Stimulated activated CD4-positive, alpha-beta T cell treated with anti-CD3 and anti-CD28 coated beads, Interleukin-4, amount 100 ng/mL, for 1 hour (primary cell): ENCODE measurements around the gene KICS2.
"Not testable (repeated sequence)": the region's sequence is repeated elsewhere in the genome, so short reads cannot be mapped to it uniquely, and the experiment has no call there.

ENCODE experiments used
- DNase-seq: peaks from one replicate; pipeline ENCODE4 v3.0.0-alpha.2; 2020

Gene KICS2

GRCh38 chr12:64222009-64222765 lies at the start of gene KICS2:
Gene KICS2 (minus strand): TSS chr12:64222296. CDS start chr12:64222237, 59 bp downstream.
- DNase-seq: peak; percentile 89

GRCh38 chr12:64270411-64270810 lies 48.3 kb upstream of the KICS2 start:
- DNase-seq: no peak

GRCh38 chr12:64269161-64269560 lies 47.1 kb upstream of the KICS2 start:
- DNase-seq: no peak

- no peak for DNase-seq
Measured at GRCh38 chr12:64268409-64268808, 46.3 kb upstream of the KICS2 start.

GRCh38 chr12:64265839-64266238 lies 43.7 kb upstream of the KICS2 start:
- no peak for DNase-seq

GRCh38 chr12:64261813-64262212 lies 39.7 kb upstream of the KICS2 start:
- no peak for DNase-seq

- no peak for DNase-seq
Measured at GRCh38 chr12:64258576-64258975, 36.5 kb upstream of the KICS2 start.

- no peak for DNase-seq
Measured at GRCh38 chr12:64256166-64256800, 34.2 kb upstream of the KICS2 start.

- DNase-seq: no peak
Measured at GRCh38 chr12:64255249-64255648, 33.2 kb upstream of the KICS2 start.

GRCh38 chr12:64253356-64253755 lies 31.3 kb upstream of the KICS2 start:
- DNase-seq: no peak

GRCh38 chr12:64252681-64253080 lies 30.6 kb upstream of the KICS2 start:
- no peak for DNase-seq

GRCh38 chr12:64243809-64244208 lies 21.7 kb upstream of the KICS2 start:
- no peak for DNase-seq

GRCh38 chr12:64240781-64241180 lies 18.7 kb upstream of the KICS2 start:
- DNase-seq: no peak

GRCh38 chr12:64237382-64237781 lies 15.3 kb upstream of the KICS2 start:
- no peak for DNase-seq

GRCh38 chr12:64236549-64236948 lies 14.5 kb upstream of the KICS2 start:
- no peak for DNase-seq

GRCh38 chr12:64232196-64232595 lies 10.1 kb upstream of the KICS2 start:
- no peak for DNase-seq

- no peak for DNase-seq
Measured at GRCh38 chr12:64229796-64230195, 7.7 kb upstream of the KICS2 start.

GRCh38 chr12:64229240-64229639 lies 7.1 kb upstream of the KICS2 start:
- no peak for DNase-seq

GRCh38 chr12:64225626-64226025 lies 3.5 kb upstream of the KICS2 start:
- no peak for DNase-seq

GRCh38 chr12:64221651-64222008 lies 466 bp downstream of the KICS2 start:
- DNase-seq: peak; percentile 65

- no peak for DNase-seq
Measured at GRCh38 chr12:64220046-64220445, 2.0 kb downstream of the KICS2 start.

GRCh38 chr12:64219145-64219544 lies 3.0 kb downstream of the KICS2 start:
- DNase-seq: no peak

GRCh38 chr12:64218597-64218996 lies 3.5 kb downstream of the KICS2 start:
- DNase-seq: no peak

GRCh38 chr12:64217643-64218042 lies 4.5 kb downstream of the KICS2 start:
- not testable (repeated sequence) for DNase-seq

GRCh38 chr12:64216239-64216638 lies 5.9 kb downstream of the KICS2 start:
- no peak for DNase-seq
